Activated CD4-positive, alpha-beta T cell treated with anti-CD3 and anti-CD28 coated beads, Interleukin-2, Interleukin-6, amounts not matched to agents 100 ng/mL and 50 ng/mL, durations not matched to agents 16 hours and 8 hours (primary cell): ENCODE data around the gene CLEC7A.

Experiments
- DNase-seq: peaks from one replicate; pipeline ENCODE4 v3.0.0-alpha.2; 2020

Gene CLEC7A

GRCh38 chr12:10088955-10089900 is 40.8 kb downstream of the CLEC7A start:
- DNase-seq, result no peak

- no peak for DNase-seq
Observed at GRCh38 chr12:10088031-10088430, 42.0 kb downstream of the CLEC7A start.

GRCh38 chr12:10086387-10086786 is 43.6 kb downstream of the CLEC7A start:
- DNase-seq, result no peak

DNA sequence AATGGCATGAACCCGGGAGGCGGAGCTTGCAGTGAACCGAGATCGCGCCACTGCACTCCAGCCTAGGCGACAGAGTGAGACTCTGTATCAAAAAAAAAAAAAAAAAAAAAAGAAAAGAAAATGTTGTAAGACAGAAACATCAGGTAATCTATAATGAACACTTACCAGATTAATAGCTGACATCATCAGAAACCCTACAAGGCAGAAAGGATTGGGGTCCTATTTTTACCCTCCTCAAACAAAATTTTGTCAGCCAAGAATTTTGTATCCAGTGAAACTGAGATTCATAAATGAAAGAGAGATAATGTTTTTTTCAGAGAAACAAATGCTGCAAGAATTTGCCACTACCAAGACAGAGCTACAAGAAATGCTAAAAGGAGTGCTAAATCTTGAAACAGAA is 45.3 kb downstream of the CLEC7A start:
- DNase-seq, result no peak

DNA sequence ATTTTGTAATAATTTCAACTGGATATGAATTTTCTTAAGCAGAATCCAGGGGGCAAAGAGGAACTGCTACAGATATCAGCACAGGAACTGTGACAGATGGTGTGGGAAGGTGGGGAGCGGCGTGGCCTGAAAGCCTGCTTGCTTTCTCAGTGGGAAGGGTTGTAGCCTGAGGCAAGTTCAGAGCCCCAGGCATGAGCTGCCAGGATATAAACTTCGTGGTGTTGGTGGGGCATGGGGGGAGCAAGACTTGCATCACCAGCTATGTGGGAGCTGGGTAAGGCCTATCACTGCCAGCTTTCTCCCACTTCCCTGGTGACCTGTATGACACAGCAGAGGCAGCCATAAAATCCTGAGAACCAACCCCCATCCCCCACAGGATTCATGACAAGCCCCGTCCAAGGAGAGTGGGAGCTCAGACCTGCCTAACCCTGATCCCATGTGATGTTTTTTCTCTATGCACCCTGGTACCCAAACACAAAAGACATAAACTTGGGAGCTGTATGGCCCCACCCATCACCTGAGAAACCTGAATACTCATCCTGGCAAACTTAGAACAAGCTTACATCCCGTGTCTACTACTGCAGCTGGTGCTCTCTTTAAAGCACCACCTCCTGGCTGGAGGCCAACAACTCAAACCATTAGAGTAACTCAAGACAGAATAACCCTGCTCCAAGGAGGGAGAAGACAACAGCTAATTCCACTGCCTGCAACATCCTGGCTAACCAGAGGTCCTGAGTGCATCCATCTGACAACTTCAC is 47.7 kb downstream of the CLEC7A start:
- no peak for DNase-seq

- no peak for DNase-seq
Observed at GRCh38 chr12:10075451-10075850, 54.5 kb downstream of the CLEC7A start.

- no peak for DNase-seq
Observed at GRCh38 chr12:10073261-10073660, 56.7 kb downstream of the CLEC7A start.

GRCh38 chr12:10072131-10072530 is 57.9 kb downstream of the CLEC7A start:
- DNase-seq, result no peak

DNA sequence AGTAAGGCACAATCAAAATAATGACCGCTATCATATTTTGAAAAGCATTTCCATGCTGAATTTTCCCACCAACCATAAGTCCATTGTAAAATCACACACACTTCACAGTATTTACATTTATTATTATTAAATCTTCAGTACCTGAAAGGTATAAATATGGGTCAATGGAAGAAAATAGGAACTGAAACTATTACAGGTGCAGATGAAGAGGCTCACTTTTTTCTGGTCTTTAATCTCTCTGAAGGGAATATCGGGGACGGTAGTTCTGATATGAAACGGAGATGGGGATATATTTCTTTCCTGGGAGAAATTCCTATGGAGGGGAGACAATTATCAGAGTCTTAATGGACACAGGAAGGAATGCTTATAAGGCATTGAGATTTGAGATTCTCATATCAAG is 59.6 kb downstream of the CLEC7A start:
- DNase-seq, result no peak

- no peak for DNase-seq
Observed at GRCh38 chr12:10069976-10070375, 60.0 kb downstream of the CLEC7A start.

GRCh38 chr12:10069099-10069498 is 60.9 kb downstream of the CLEC7A start:
- no peak for DNase-seq

DNA sequence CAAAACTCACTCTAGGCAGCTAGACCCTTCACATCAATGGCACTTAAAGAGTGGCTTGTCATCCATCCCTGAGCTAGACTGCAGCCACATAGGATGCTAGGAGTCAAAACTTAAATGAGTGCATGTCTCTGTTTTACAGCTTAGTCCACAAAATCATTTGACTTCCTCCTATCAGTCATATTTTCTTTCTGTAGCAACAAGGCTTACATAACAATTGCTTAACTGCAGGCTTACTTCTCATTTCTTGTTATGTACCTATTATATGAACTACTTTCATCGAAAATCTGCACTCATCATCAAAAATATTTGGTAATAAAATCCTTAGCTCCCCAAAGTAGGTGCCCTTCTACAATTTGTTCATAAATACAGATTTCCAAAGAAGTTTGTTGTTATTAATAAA is 61.4 kb downstream of the CLEC7A start:
- DNase-seq, result no peak

DNA sequence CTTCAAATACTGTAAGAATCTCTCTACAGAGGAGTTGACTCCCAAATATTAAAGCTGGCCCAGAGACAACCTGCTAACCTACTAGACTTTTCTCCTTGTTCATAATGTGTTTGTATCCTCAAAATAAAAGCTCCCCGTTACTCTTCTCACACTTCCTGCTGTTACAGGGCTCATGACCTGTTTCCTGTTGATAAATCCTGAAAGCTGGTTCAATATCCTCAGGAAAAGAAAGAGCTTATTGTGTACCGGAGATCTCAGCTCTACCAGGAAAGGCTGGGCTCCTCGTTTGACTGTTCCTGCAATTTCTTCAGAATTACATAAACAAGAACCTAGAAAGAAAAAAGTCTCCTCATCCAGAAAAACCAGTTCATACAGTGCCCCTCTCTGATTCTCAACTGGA is 62.1 kb downstream of the CLEC7A start:
- no peak for DNase-seq

GRCh38 chr12:10067264-10067663 is 62.7 kb downstream of the CLEC7A start:
- no peak for DNase-seq
